HepG2 (cell line): ENCODE data around the gene UBALD1. TPM values are rescaled to one million over a fixed set of nuclear protein-coding genes. Genes with fewer than 3 reads are reported as not detected.
A peak's percentile ranks its signal among the peaks of the same experiment; 100 is the strongest.

Experiments used
- CAMTA2 ChIP-seq: sonication (generic); formaldehyde crosslinking; IDR thresholded peaks from 2 replicates; pipeline ENCODE4 v1.4.0; 2020; ENCODE audit warnings: mild to moderate bottlenecking, missing genetic modification reagents, borderline replicate concordance
- MEIS2 ChIP-seq: sonication (generic); formaldehyde crosslinking; IDR thresholded peaks from 2 replicates; pipeline ENCODE4 v1.9.0; 2021; ENCODE audit warnings: mild to moderate bottlenecking, missing genetic modification reagents
- SALL1 ChIP-seq: sonication (generic); formaldehyde crosslinking; IDR thresholded peaks from 2 replicates; pipeline ENCODE4 v1.8.0; 2022; ENCODE audit warnings: mild to moderate bottlenecking, missing genetic modification reagents
- SP5 ChIP-seq: IDR thresholded peaks from 2 replicates; pipeline ENCODE4 v1.6.1; 2016; ENCODE audit warnings: low read depth, borderline replicate concordance
- SRY ChIP-seq: sonication (generic); formaldehyde crosslinking; IDR thresholded peaks from 2 replicates; pipeline ENCODE4 v1.8.0; 2022; ENCODE audit warnings: mild to moderate bottlenecking, missing genetic modification reagents
- ZBTB38 ChIP-seq: sonication (generic); formaldehyde crosslinking; IDR thresholded peaks from 2 replicates; pipeline ENCODE4 v1.5.1; 2020; ENCODE audit warnings: mild to moderate bottlenecking, missing genetic modification reagents
- ZFP36L1 ChIP-seq: sonication (generic); formaldehyde crosslinking; IDR thresholded peaks from 2 replicates; pipeline ENCODE4 v1.8.0; 2022; ENCODE audit warnings: mild to moderate bottlenecking, missing genetic modification reagents, moderate library complexity
- ZKSCAN1 ChIP-seq: fragments of 150-350 bp; IDR thresholded peaks from 2 replicates; pipeline ENCODE4 v1.6.1; 2014; ENCODE audit warnings: low read length
- ZNF430 ChIP-seq: sonication (generic); formaldehyde crosslinking; IDR thresholded peaks from 2 replicates; pipeline ENCODE4 v1.9.0; 2021; ENCODE audit warnings: mild to moderate bottlenecking, missing genetic modification reagents
- ZNF569 ChIP-seq: sonication (generic); formaldehyde crosslinking; IDR thresholded peaks from 2 replicates; pipeline ENCODE4 v1.5.0; 2020; ENCODE audit warnings: mild to moderate bottlenecking, missing genetic modification reagents, moderate library complexity, borderline replicate concordance
- ZNF674 ChIP-seq: sonication (generic); formaldehyde crosslinking; IDR thresholded peaks from 2 replicates; pipeline ENCODE4 v1.5.0; 2020; ENCODE audit warnings: low read depth, mild to moderate bottlenecking, missing genetic modification reagents
- ZNF766 ChIP-seq: sonication (generic); formaldehyde crosslinking; IDR thresholded peaks from 2 replicates; pipeline ENCODE4 v1.5.0; 2020; ENCODE audit warnings: missing genetic modification reagents, borderline replicate concordance
- polyA plus RNA-seq, 8 experiments: library from polyadenylated mRNA; depleted of rRNA in 3 of 8; stranded (reverse) in 7 of 8; unstranded in 1 of 8; fragments of >200 nt; fragmentation: Illumina TruSeq in 4 of 8; extraction: Trizol in 4 of 8; gene quantifications; 2 replicates each; pipeline versions ENCODE4 v1.2.1 to v1.2.3, GENCODE V29; 2011 to 2016; ENCODE audit warnings: low read depth in 4 of 8, missing spikeins in 1 of 8, mixed read lengths in 1 of 8; ENCODE audit not compliant: insufficient read depth in 1 of 8
- total RNA-seq, 5 experiments: library from RNA; depleted of rRNA; stranded (reverse); fragments of >200 nt; fragmentation: Illumina TruSeq; extraction: Trizol; gene quantifications; 2 replicates each; pipeline ENCODE4 v1.2.3, GENCODE V29; 2016; ENCODE audit warnings: low read depth in 1 of 5
- TF ChIP-seq, protein P1 (sequence below): sonication (generic); formaldehyde crosslinking; IDR thresholded peaks from 2 replicates; pipeline ENCODE4; 2020; ENCODE audit warnings: missing genetic modification reagents, mild to moderate bottlenecking, borderline replicate concordance
- TF ChIP-seq, protein P2 (sequence below): sonication (generic); formaldehyde crosslinking; IDR thresholded peaks from 2 replicates; pipeline ENCODE4 v1.8.1; 2022; ENCODE audit warnings: mild to moderate bottlenecking, missing genetic modification reagents

UBALD1 gene
- total and polyA plus RNA-seq, 2 of the 13 experiments (the other 11 are each of a cell fraction or from before 2014, with no cell fraction given) = 6.8 to 12.3 TPM

DNA sequence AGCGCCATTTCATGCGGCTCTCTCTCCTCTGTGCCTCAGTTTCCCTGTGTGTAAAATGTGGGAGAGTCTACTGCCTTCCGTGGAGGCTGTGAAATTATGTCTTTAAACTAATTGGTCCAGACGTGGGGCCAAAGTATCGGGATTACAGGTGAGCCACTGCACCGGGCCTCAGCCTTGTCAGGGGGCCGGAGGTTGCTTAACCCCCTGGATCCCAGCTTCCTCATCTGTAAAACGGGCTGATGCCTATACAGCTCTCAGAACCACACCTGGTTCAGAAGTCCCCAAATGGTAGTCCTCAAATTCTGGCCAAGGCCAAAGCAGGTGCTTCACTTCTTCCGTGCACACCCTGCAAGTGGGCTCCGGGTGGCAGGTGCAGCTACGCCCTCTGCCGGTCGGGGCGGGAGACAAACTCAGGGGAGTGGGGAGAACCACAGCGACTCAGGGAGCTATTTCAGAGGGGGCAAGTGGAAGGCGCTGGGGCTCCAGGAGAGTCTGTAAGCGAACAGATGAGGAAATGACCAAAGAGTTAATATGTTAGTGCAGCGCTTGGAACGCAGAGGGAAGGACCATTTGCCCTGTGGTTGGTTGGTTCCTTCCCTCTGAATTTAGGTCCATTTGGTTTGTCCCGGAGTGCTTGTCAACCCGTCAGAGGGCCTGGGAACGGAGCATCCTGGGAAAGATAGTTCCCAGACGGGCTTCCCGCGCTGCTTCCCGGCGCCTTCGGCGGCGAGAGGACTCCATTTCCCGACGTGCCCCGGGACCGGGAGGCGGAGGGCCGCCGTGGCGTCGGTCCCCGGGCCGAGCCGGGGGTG lies 9.5 kb upstream of the UBALD1 start, which contains the start of gene MGRN1 (continued):
- TF ChIP-seq ZNF430 (CRISPR knock-in tag) (peak; percentile 88; the same call in 1 of the 2 replicates), ZBTB38 (CRISPR knock-in tag) (no peak), MEIS2 (peak; percentile 83; the same call in 1 of the 2 replicates), SRY (no peak), ZKSCAN1 (no peak), ZFP36L1 (CRISPR knock-in tag) (no peak), ZNF569 (CRISPR knock-in tag) (no peak), CAMTA2 (peak; percentile 84; the same call in 1 of the 2 replicates), SP5 (CRISPR knock-in tag) (0 out of 2 replicates have a peak, but pooled peaks have one; percentile 5), ZNF766 (CRISPR knock-in tag) (no peak), SALL1 (CRISPR knock-in tag) (peak; percentile 58), ZNF674 (CRISPR knock-in tag) (no peak)
- TF ChIP-seq, protein P1, sequence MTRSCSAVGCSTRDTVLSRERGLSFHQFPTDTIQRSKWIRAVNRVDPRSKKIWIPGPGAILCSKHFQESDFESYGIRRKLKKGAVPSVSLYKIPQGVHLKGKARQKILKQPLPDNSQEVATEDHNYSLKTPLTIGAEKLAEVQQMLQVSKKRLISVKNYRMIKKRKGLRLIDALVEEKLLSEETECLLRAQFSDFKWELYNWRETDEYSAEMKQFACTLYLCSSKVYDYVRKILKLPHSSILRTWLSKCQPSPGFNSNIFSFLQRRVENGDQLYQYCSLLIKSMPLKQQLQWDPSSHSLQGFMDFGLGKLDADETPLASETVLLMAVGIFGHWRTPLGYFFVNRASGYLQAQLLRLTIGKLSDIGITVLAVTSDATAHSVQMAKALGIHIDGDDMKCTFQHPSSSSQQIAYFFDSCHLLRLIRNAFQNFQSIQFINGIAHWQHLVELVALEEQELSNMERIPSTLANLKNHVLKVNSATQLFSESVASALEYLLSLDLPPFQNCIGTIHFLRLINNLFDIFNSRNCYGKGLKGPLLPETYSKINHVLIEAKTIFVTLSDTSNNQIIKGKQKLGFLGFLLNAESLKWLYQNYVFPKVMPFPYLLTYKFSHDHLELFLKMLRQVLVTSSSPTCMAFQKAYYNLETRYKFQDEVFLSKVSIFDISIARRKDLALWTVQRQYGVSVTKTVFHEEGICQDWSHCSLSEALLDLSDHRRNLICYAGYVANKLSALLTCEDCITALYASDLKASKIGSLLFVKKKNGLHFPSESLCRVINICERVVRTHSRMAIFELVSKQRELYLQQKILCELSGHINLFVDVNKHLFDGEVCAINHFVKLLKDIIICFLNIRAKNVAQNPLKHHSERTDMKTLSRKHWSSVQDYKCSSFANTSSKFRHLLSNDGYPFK (CRISPR knock-in tag) = peak; percentile 76
- TF ChIP-seq, protein P2, sequence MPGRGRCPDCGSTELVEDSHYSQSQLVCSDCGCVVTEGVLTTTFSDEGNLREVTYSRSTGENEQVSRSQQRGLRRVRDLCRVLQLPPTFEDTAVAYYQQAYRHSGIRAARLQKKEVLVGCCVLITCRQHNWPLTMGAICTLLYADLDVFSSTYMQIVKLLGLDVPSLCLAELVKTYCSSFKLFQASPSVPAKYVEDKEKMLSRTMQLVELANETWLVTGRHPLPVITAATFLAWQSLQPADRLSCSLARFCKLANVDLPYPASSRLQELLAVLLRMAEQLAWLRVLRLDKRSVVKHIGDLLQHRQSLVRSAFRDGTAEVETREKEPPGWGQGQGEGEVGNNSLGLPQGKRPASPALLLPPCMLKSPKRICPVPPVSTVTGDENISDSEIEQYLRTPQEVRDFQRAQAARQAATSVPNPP (CRISPR knock-in tag) = no peak
